OCI-LY3 (cell line): ENCODE measurements around the gene ZNF497.
"Not testable (repeated sequence)": the region's sequence is repeated elsewhere in the genome, so short reads cannot be mapped to it uniquely, and the experiment has no call there.

Experiments used
- H2AFZ ChIP-seq: fragments of 200-600, 300-600 bp; shearing (Covaris generic); 2 replicates; pipeline ENCODE4 v1.6.0; 2014; ENCODE audit warnings: antibody characterized with exemption, low read depth, low read length
- H3K27ac ChIP-seq: fragments of 200-600, 300-600 bp; sonication (generic); 2 replicates; pipeline ENCODE4 v1.5.1; 2014; ENCODE audit warnings: mild to moderate bottlenecking, low read length, moderate library complexity, mixed read lengths
- H3K27me3 ChIP-seq: fragments of 200-600, 300-600 bp; sonication (generic); 2 replicates; pipeline ENCODE4 v1.6.1; 2014; ENCODE audit warnings: low read depth, low read length, mixed read lengths
- H3K36me3 ChIP-seq: fragments of 200-600, 300-600 bp; sonication (generic); replicated peaks from 2 replicates; pipeline ENCODE3; 2014; ENCODE audit warnings: low read depth, low read length, mixed read lengths
- H3K4me1 ChIP-seq: fragments of 300-600, 200-600 bp; sonication (generic); 2 replicates; pipeline ENCODE4 v1.6.1; 2014; ENCODE audit warnings: low read length, mixed read lengths
- H3K4me2 ChIP-seq: fragments of 200-600, 300-600 bp; sonication (generic); 2 replicates; pipeline ENCODE4 v1.6.1; 2014; ENCODE audit warnings: low read length, mixed read lengths
- H3K4me3 ChIP-seq: fragments of 300-600, 200-600 bp; sonication (generic); 2 replicates; pipeline ENCODE4 v1.5.1; 2014; ENCODE audit warnings: antibody characterized with exemption, mild to moderate bottlenecking, low read length, moderate library complexity
- H3K79me2 ChIP-seq: fragments of 300-600, 200-600 bp; shearing (Covaris generic); 2 replicates; pipeline ENCODE4 v1.6.1; 2014; ENCODE audit warnings: mild to moderate bottlenecking, low read length, mixed read lengths
- H3K9ac ChIP-seq: fragments of 300-600, 200-600 bp; shearing (Covaris generic); 2 replicates; pipeline ENCODE4 v1.6.0; 2014; ENCODE audit warnings: mild to moderate bottlenecking, low read length, moderate library complexity
- H3K9me3 ChIP-seq: fragments of 200-600, 300-600 bp; shearing (Covaris generic); 2 replicates; pipeline ENCODE4 v1.6.1; 2014; ENCODE audit warnings: low read length, mixed read lengths; ENCODE audit not compliant: insufficient read depth
- H4K20me1 ChIP-seq: fragments of 200-600, 300-600 bp; sonication (generic); 2 replicates; pipeline ENCODE4 v1.6.1; 2016; ENCODE audit warnings: low read length, mixed read lengths; ENCODE audit not compliant: insufficient read depth
- EZH2phosphoT487 ChIP-seq: fragments of 200-600 bp; shearing (Covaris generic); IDR thresholded peaks from 2 replicates; pipeline ENCODE4 v1.6.1; 2018; ENCODE audit warnings: antibody characterized with exemption, mixed run types, low read depth
- TF ChIP-seq, protein P1 (sequence below): fragments of 200-600, 300-600 bp; sonication (generic); IDR thresholded peaks from 2 replicates; pipeline ENCODE4 v1.5.1; 2014; ENCODE audit warnings: antibody characterized with exemption, low read length, low read depth

ZNF497 gene

DNA sequence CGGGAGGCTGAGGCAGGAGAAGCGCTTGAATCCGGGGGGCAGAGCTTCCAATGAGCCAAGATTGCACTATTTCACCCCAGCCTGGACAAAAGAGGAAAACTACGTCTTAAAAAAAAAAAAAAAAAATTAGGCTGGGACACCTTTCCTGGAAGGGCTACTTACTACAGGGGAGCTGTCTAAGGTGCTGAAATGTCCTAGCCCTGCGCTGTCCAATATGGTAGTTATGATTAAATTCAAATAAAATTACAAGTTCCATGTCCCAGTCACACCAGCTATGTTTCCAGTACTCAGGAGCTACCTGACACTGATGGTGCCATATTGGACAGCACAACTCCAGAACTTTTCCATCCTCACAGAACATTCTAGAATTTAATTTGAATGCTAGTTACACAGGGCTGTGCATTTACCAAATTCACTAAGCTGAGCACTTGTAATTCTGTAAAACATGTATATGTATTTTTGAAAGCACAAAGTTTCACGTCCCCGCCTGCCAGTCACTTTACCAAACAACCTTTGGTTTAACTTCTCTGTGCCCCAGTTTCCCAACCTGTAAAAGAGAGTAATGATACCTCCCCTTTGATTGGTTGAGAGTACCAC is 45.0 kb downstream of the ZNF497 start:
- TF ChIP-seq EZH2phosphoT487 = no peak
- TF ChIP-seq, protein P1, sequence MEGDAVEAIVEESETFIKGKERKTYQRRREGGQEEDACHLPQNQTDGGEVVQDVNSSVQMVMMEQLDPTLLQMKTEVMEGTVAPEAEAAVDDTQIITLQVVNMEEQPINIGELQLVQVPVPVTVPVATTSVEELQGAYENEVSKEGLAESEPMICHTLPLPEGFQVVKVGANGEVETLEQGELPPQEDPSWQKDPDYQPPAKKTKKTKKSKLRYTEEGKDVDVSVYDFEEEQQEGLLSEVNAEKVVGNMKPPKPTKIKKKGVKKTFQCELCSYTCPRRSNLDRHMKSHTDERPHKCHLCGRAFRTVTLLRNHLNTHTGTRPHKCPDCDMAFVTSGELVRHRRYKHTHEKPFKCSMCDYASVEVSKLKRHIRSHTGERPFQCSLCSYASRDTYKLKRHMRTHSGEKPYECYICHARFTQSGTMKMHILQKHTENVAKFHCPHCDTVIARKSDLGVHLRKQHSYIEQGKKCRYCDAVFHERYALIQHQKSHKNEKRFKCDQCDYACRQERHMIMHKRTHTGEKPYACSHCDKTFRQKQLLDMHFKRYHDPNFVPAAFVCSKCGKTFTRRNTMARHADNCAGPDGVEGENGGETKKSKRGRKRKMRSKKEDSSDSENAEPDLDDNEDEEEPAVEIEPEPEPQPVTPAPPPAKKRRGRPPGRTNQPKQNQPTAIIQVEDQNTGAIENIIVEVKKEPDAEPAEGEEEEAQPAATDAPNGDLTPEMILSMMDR = no peak
- Histone ChIP-seq H3K9me3 (no peaks in the 10 kb centered on the region), H3K9ac (no peak overlapping the region), H3K27ac (no peak overlapping the region), H3K4me2 (no peak overlapping the region), H3K4me1 (no peaks in the 10 kb centered on the region), H4K20me1 (peaks cover 10% of the 10 kb centered on the region), H2AFZ (no peak overlapping the region), H3K79me2 (no peaks in the 10 kb centered on the region), H3K27me3 (no peaks in the 10 kb centered on the region), H3K4me3 (no peak overlapping the region), H3K36me3 (peaks cover 35% of the 10 kb centered on the region)

GRCh38 chr19:58315580-58315979 is 47.0 kb downstream of the ZNF497 start:
- no peak overlapping the region for H3K9ac ChIP-seq
- TF ChIP-seq, protein P1 = no peak
- no peak for TF ChIP-seq EZH2phosphoT487
- H3K4me3 ChIP-seq = no peak overlapping the region
- H3K9me3 ChIP-seq = no peaks in the 10 kb centered on the region
- no peak overlapping the region for H2AFZ ChIP-seq
- H3K36me3 ChIP-seq = peaks cover 48% of the 10 kb centered on the region
- H3K27me3 ChIP-seq = no peaks in the 10 kb centered on the region
- H3K4me2 ChIP-seq = no peak overlapping the region
- peaks cover 9% of the 10 kb centered on the region for H3K79me2 ChIP-seq
- H3K27ac ChIP-seq = no peak overlapping the region
- no peaks in the 10 kb centered on the region for H3K4me1 ChIP-seq
- H4K20me1 ChIP-seq = peaks cover 10% of the 10 kb centered on the region

GRCh38 chr19:58311345-58311865 is 51.1 kb downstream of the ZNF497 start:
- no peak overlapping the region for H3K4me2 ChIP-seq
- H3K27ac ChIP-seq = no peak overlapping the region
- H3K9ac ChIP-seq = no peak overlapping the region
- peaks cover 84% of the 10 kb centered on the region for H3K36me3 ChIP-seq
- H3K27me3 ChIP-seq = no peaks in the 10 kb centered on the region
- H2AFZ ChIP-seq = no peak overlapping the region
- no peaks in the 10 kb centered on the region for H3K9me3 ChIP-seq
- H3K4me1 ChIP-seq = peaks cover 1% of the 10 kb centered on the region
- H3K4me3 ChIP-seq = no peak overlapping the region
- H3K79me2 ChIP-seq = peaks cover 27% of the 10 kb centered on the region
- H4K20me1 ChIP-seq = peaks cover 4% of the 10 kb centered on the region
- TF ChIP-seq, protein P1 = no peak
- TF ChIP-seq EZH2phosphoT487 = no peak

DNA sequence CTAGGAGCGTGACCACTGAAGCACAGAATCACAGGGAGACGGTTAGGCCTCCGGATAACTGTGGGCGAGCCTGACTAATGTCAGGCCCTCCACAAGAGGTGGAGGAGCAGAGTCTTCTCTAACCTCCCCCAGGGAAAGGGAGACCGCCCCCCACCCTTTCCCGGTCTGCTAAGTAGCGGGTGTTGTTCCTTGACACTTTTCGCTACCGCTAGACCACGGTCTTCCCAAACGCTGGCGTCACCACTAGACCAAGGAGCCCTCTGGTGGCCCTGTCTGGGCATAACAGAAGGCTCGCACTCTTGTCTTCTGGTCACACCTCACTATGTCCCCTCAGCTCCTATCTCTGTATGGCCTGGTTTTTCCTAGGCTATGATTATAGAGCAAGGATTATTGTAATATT is 51.9 kb downstream of the ZNF497 start:
- H3K27ac ChIP-seq, H2AFZ ChIP-seq, H3K9me3 ChIP-seq, H4K20me1 ChIP-seq, H3K27me3 ChIP-seq, H3K4me1 ChIP-seq, H3K4me3 ChIP-seq, H3K9ac ChIP-seq, H3K4me2 ChIP-seq: not testable (repeated sequence)
- peaks cover 80% of the 10 kb centered on the region for H3K36me3 ChIP-seq
- H3K79me2 ChIP-seq = peaks cover 34% of the 10 kb centered on the region
- TF ChIP-seq, protein P1 = peak; percentile 13
